ENCODE results near the gene NPIPB9.
"Not testable (repeated sequence)": the region's sequence is repeated elsewhere in the genome, so short reads cannot be mapped to it uniquely, and the experiment has no call there.

The NPIPB9 gene

GRCh38 chr16:28750469-28751067, 1.0 kb upstream of the NPIPB9 start:
- not testable (repeated sequence) for H3K4me3 ChIP-seq (ENCODE audit: low read length); H3K9ac ChIP-seq (ENCODE audit: low read length); H3K27me3 ChIP-seq (ENCODE audit: control insufficient read depth, insufficient read depth, low read length); H3K9me3 ChIP-seq (ENCODE audit: control insufficient read depth, low read length); H3K36me3 ChIP-seq (ENCODE audit: control insufficient read depth, insufficient read depth, low read length); H3K4me1 ChIP-seq (ENCODE audit: control insufficient read depth, insufficient read depth, low read length)

DNA sequence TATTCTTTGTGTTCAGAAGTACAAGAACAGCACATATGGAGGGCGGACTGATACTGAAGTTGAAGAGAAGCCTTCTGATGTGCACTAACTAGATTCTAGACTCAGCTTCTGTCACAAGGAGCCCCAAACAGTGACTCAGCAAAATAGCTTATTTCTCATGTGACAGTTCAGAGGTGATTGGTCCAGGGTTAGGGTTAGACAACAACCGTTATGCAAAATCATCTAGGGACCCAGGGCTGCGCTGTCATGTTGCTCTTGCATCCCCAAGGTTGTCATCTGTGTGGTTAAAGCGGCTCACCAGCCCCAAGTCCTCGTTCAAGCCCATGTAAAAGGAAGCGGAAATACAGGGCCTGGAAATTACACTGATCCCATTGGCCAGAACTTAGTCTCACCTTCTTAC, 30.1 kb downstream of the NPIPB9 start:
- not testable (repeated sequence) for H3K9ac ChIP-seq (ENCODE audit: low read length); H3K27me3 ChIP-seq (ENCODE audit: control insufficient read depth, insufficient read depth, low read length); H3K9me3 ChIP-seq (ENCODE audit: control insufficient read depth, low read length); H3K36me3 ChIP-seq (ENCODE audit: control insufficient read depth, insufficient read depth, low read length); H3K4me3 ChIP-seq (ENCODE audit: low read length); H3K4me1 ChIP-seq (ENCODE audit: control insufficient read depth, insufficient read depth, low read length)

- H3K9ac ChIP-seq (ENCODE audit: low read length); H3K4me3 ChIP-seq (ENCODE audit: low read length); H3K36me3 ChIP-seq (ENCODE audit: control insufficient read depth, insufficient read depth, low read length); H3K9me3 ChIP-seq (ENCODE audit: control insufficient read depth, low read length); H3K27me3 ChIP-seq (ENCODE audit: control insufficient read depth, insufficient read depth, low read length); H3K4me1 ChIP-seq (ENCODE audit: control insufficient read depth, insufficient read depth, low read length): not testable (repeated sequence)
Measured at GRCh38 chr16:28782357-28782756, 30.8 kb downstream of the NPIPB9 start.

DNA sequence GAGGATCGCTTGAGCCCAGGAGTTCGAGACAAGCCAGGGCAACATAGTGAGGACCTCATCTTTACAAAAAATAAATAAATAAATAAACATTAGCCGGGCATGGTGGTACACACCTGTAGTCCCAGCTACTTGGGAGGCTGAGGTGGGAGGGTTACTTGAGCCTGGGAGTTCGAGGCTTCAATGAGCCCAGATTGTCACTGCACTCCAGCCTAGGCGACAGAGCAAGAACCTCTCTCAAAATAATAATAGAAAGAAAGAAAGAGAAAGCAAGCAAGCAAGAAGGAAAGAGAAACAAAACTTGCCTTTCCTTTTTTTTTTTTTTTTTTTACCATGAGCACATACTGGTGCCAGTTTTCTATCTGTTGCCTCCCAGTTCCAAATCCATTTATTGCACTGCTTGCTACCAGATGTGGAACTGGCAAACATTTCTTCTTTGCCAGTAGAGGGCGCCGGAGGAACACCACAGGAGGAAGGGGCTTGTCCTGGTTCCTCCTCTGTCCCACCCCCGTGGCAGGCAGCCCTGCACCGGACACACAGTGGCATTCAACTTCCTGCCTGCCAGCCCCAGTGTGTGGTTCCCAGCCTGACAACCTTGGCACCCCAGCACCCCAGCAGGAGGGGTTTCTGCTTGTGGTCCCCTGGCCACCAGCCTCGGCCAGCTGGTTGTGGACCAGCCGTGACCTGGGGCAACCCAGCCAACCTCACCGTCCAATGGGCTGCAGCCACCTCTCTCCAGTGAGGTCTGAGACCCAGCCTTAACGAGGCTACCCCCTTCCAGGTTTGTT, 50.8 kb downstream of the NPIPB9 start:
- H3K9me3 ChIP-seq (ENCODE audit: control insufficient read depth, low read length); H3K9ac ChIP-seq (ENCODE audit: low read length); H3K36me3 ChIP-seq (ENCODE audit: control insufficient read depth, insufficient read depth, low read length); H3K4me1 ChIP-seq (ENCODE audit: control insufficient read depth, insufficient read depth, low read length); H3K4me3 ChIP-seq (ENCODE audit: low read length); H3K27me3 ChIP-seq (ENCODE audit: control insufficient read depth, insufficient read depth, low read length): not testable (repeated sequence)

GRCh38 chr16:28807445-28808120, 56.0 kb downstream of the NPIPB9 start:
- not testable (repeated sequence) for H3K36me3 ChIP-seq (ENCODE audit: control insufficient read depth, insufficient read depth, low read length); H3K27me3 ChIP-seq (ENCODE audit: control insufficient read depth, insufficient read depth, low read length); H3K9ac ChIP-seq (ENCODE audit: low read length); H3K4me3 ChIP-seq (ENCODE audit: low read length); H3K4me1 ChIP-seq (ENCODE audit: control insufficient read depth, insufficient read depth, low read length); H3K9me3 ChIP-seq (ENCODE audit: control insufficient read depth, low read length)

DNA sequence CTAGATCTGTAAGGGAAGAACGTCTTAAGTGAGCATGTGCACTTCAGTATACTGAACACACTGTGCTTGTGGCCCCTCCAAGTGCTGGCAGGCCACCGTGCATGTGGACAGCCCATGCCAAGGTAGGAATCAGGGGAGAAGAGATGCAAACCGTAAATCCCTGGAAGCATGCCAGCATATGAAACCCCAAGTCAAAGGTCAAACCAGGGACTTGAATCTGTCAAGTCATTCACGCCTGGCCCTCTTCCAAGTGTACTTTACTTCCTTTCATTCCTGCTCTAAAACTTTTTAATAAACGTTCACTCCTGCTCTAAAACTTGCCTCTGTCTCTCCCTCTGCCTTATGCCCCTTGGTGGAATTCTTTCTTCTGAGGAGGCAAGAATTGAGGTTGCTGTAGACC, 68.4 kb downstream of the NPIPB9 start:
- no peaks in the 10 kb centered on the region for H3K36me3 ChIP-seq (ENCODE audit: control insufficient read depth, insufficient read depth, low read length)
- H3K4me1 ChIP-seq (ENCODE audit: control insufficient read depth, insufficient read depth, low read length) = peaks cover 8% of the 10 kb centered on the region
- H3K4me3 ChIP-seq (ENCODE audit: low read length) = no peak overlapping the region
- H3K9me3 ChIP-seq (ENCODE audit: control insufficient read depth, low read length) = no peaks in the 10 kb centered on the region
- no peak overlapping the region for H3K9ac ChIP-seq (ENCODE audit: low read length)
- H3K27me3 ChIP-seq (ENCODE audit: control insufficient read depth, insufficient read depth, low read length) = no peaks in the 10 kb centered on the region

- not testable (repeated sequence) for H3K9me3 ChIP-seq (ENCODE audit: control insufficient read depth, low read length); H3K9ac ChIP-seq (ENCODE audit: low read length); H3K4me3 ChIP-seq (ENCODE audit: low read length); H3K27me3 ChIP-seq (ENCODE audit: control insufficient read depth, insufficient read depth, low read length); H3K36me3 ChIP-seq (ENCODE audit: control insufficient read depth, insufficient read depth, low read length)
- H3K4me1 ChIP-seq (ENCODE audit: control insufficient read depth, insufficient read depth, low read length) = peaks cover 11% of the 10 kb centered on the region
Measured at GRCh38 chr16:28820546-28820945, 69.0 kb downstream of the NPIPB9 start.

GRCh38 chr16:28821874-28822519, 70.4 kb downstream of the NPIPB9 start:
- no peaks in the 10 kb centered on the region for H3K36me3 ChIP-seq (ENCODE audit: control insufficient read depth, insufficient read depth, low read length)
- H3K27me3 ChIP-seq (ENCODE audit: control insufficient read depth, insufficient read depth, low read length) = no peaks in the 10 kb centered on the region
- peaks cover 11% of the 10 kb centered on the region for H3K4me1 ChIP-seq (ENCODE audit: control insufficient read depth, insufficient read depth, low read length)
- peak overlapping the region; percentile 98 for H3K9ac ChIP-seq (ENCODE audit: low read length)
- H3K4me3 ChIP-seq (ENCODE audit: low read length) = peak overlapping the region; percentile 46
- H3K9me3 ChIP-seq (ENCODE audit: control insufficient read depth, low read length) = no peaks in the 10 kb centered on the region
